Erythroblast (primary cell): ENCODE measurements around the gene KCNV2.

Source experiments
- DNase-seq, 2 experiments: peaks; one replicate each; lab custom pipeline; 2025; lab: John Stamatoyannopoulos, UW
- GATA1 ChIP-seq: IDR thresholded peaks from 2 replicates; pipeline ENCODE4 v1.6.1; 2011; ENCODE audit warnings: low read depth, mild to moderate bottlenecking, control low read depth, low read length, moderate library complexity
- POLR2A ChIP-seq: IDR thresholded peaks from 2 replicates; pipeline ENCODE4 v1.6.1; 2011; ENCODE audit warnings: mild to moderate bottlenecking, low read length

KCNV2 gene

DNA sequence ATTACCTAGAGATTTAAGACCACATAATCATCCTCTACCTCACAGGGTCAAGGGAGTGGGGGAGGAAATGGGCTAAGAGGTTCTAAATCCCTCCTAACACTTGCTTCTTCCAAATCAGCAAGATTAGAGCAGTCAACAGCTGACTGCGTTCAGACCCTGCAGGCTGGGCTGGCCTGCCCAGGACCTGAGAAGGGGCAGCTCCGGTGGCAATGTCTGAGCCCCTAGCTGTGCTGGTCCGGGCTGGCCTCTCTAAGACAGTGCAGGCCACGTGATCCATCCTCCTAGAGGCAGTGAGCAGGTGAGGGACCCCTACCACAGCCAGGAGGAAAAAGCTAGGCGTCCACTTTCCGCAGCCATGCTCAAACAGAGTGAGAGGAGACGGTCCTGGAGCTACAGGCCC is at the start of gene KCNV2:
TSS of gene KCNV2 (plus strand) at position 126 of the 400 bp plus-strand sequence. CDS start at position 356, 230 bp downstream.
- TF ChIP-seq POLR2A, result no peak
- no peak for TF ChIP-seq GATA1
- no peak for DNase-seq

DNA sequence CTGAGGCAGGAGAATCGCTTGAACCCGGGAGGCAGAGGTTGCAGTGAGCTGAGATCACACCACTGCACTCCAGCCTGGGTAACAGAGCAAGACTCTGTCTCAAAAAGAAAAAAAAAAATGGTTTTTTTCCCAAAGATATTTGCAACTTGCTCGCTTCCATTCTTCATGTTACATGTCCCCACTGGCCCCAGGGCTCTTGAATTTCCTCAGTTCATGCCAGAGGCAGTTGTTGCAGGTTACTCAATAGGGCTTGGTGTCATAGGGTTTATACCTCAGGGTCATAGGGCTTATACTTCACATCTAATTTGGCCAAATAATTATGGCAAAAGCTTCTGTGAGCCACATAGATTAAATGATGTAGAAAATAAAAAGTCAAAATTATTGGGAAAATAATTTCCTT is 44.1 kb upstream of the KCNV2 start:
- DNase-seq, result no peak
- TF ChIP-seq GATA1, result no peak
- TF ChIP-seq POLR2A, result no peak

DNA sequence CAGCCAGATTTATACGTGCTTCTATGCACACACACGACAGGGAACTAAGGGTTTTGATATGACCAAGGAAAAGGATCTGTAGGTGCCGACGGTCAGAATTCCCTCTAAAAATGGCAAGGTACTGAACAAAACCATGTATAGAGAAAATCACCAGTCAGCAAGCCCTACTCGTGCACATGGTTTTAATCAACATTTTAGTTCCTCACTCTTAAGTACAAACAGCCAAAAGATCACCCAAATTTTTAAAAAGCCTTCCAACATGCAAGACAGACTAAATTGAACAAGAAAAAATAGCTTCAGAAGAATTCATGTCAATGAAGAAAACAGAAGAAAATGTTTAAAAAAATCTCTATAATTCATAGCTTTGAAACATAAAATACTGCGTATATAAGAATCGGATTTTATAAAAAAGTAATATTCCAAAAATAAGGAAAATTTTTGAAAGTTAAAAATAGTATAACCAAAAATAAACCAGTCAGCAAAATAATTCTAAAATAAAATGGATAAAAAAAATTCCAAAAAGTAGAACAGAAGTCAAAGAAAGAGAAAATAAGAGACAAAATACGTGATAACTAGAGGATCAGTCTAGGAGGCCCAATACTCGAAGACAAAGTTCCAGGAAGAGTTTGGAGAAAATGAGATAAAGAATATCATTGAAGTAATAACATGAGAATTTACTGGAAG is 43.0 kb upstream of the KCNV2 start:
- TF ChIP-seq GATA1, result no peak
- TF ChIP-seq POLR2A, result no peak
- no peak for DNase-seq

DNA sequence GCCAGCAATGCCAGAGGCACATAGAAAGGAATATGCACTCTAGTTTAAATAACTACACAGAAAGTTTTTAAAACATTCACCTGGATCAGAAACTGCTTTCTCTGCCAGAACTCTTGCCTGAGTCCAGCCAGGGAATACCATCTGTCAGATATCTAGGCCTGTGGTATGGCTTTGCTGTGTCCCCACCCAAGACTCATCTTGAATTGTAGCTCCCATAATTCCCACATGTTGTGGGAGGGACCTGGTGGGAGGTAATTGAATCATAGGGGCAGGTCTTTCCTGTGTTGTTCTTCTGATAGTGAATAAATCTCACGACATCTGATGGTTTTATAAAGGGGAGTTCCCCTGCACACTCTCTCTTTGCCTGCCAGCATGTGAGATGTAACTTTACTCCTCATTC is 41.5 kb upstream of the KCNV2 start:
- TF ChIP-seq GATA1 (no peak), POLR2A (no peak)
- no peak for DNase-seq

DNA sequence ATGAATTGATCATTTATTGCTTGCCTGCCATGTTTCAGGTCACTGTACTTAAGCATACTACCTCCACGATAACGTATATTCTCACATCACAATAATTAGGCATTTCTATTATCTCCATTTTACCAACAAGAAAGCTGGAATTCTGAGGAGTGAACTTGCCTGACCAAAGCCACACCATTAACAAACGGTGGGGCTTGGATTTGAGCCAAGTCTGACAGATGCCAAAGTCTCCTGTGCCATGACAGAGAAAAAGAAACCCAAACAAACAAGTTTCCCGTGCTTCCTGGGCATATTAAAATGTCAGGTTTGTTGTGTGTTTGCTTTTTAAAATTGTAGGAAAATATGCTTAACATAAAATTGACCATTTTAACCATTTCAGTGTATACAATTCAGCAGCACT is 40.8 kb upstream of the KCNV2 start:
- no peak for DNase-seq
- TF ChIP-seq GATA1 (no peak), POLR2A (no peak)

DNA sequence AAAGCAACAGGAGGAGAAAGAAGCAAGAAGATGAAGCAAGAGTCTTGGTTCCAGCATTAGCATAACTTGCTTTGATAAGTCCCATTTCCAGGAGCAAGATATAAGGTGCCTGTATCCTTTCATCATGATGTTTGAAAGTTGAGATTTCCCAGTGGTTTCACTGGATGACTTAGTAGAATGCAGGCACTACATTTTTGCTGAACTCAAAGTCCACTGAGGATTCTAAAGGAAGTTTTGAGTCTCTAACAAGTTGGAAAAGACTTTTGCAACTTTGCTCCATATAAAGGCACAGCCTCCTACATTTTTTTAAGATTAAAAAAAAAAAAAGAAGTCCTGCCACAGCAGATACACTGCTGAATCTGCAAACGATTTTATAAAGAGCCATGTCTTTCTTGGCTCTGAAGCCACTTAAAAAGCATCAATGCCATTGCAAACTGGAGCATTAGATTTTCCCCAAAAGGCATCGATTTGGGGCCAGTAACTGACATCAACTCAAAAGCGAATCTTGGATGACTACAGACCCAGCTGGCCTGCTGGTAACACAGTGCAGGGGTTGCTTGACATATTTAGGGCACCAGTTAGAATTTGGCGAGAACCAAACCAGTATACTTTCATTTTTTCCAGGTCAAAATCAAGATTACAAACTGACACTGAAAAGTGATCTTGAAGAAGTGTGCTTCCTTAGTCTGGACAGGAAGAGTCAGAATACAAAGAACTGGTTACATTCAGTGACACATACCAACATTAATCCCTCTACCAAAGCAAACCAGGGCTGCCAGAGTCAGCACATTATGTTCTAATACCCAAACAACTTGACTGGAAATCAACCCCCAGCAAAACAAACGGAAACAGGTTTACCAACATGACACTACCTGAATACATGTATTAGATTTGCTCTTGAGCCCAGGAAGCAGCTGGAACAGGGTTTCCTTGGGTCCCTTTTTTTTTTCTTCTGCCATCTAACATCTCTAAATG is 39.1 kb upstream of the KCNV2 start:
- no peak for DNase-seq
- no peak for TF ChIP-seq POLR2A
- TF ChIP-seq GATA1, result no peak

DNA sequence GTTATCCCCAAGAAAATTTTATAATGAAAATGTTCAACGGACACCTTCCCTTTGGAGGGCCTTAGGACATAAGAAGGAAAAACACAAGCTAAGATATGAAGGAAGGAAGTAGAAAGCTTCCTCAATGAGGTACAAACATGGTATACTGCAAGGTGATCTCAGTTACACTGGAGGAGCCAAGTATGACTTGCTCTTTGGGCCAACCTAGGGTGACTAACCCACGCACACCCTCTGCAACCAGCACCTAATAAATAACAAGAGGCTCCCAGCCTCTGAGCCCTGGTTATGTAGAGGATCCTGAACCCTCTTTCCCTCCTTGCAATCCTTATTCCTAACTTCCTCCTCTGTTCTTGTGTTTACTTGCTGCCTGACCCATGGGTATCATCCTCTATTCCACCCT is 38.3 kb upstream of the KCNV2 start:
- TF ChIP-seq GATA1 (no peak), POLR2A (no peak)

DNA sequence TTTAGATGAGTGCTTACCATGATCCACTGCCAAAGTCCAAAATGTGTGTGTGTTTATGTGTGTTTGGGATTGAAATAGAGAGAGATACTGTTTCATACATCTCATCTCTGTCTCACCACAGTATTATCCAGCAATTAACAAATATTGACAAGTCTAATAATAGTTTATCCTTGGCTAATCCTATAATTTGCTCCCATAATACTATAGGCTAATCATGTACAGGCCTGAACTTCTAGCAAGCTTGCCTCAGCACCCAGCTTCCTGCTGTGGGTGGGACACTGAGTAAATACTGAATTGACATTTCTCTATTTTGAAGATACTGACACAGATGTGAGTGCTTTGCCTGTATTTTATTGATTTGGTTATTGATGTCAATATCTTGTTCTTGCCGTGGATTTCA is 35.3 kb upstream of the KCNV2 start:
- no peak for DNase-seq
- no peak for TF ChIP-seq POLR2A
- no peak for TF ChIP-seq GATA1

More for the DNA sequence above, 38.3 kb upstream of the KCNV2 start:
- DNase-seq, result no peak

DNA sequence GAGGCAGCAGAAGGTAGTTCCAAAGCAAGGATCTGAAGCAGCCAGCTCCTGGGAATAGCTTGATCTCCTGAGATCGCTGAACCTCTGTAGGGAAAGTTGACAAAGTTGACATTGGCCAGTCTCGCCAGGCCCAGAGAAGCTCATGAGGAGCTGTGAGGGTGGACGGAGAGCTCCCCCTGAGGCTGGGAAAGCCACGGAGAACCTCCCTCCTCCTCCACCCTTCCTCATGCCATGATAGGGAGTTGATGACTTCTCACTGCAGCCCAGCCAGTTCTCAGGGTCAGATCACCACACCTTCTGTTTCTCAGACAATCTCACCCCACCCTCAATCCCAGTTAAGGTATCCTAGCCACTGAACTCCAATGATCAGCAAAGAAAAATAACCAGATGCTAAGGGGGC is 30.4 kb upstream of the KCNV2 start:
- DNase-seq, result no peak
- no peak for TF ChIP-seq GATA1
- TF ChIP-seq POLR2A, result no peak

DNA sequence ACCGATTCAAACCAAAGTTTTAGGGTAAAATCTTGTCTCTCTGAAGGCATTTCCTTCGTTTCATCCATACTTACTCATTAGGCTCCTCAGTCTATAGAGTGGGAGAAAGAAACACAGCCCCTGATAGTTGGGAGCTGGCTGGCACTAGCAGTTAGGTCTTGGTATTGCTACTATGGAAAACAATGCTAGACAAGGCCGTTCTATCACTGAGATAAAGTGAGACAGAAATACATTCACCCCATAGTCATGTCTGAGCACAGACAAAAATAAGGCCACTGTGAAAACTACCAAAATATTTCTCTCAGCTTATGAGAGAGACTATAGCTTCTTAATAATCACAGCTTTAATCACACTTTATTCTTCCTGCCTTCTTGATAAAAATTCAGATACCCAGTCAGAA is 28.7 kb upstream of the KCNV2 start:
- no peak for DNase-seq
- TF ChIP-seq GATA1, result no peak
- no peak for TF ChIP-seq POLR2A

DNA sequence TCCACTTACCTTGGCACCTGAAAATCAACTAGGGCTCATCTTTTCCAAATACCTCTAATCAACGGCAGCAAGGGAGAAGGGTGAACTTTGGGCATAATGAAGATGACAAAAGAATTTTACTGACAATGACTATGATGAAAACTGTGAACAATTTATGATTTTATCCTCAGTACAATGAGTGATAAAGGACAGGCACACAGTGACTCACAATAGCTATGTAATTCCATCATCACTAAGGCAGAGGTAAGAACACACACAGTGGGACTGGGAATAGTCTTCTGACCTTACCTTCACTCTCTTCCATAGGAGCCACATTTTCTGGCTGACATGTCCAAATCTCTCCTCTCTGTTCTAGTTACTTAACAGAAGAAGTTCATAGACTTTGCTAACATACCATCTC is 26.1 kb upstream of the KCNV2 start:
- no peak for DNase-seq
- TF ChIP-seq POLR2A (no peak), GATA1 (no peak)

DNA sequence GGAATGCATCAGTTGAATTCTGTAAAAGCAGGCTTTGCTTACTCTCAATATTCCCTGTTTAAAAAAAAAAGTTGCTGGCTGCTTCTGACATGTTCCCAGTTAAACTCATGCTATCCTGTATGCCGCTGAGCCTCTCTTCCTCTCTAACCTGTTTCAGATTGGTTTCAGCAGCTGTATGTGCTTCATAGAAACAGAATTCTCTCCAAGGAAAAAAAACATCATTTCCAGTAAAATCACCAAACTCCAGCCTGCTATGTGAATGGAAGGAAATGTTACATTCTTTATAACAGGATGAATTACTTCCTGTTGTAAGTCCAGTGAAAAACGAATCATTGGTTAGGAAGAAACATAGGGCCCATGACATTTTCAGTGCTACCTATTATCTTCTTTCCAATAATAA is 25.7 kb upstream of the KCNV2 start:
- TF ChIP-seq POLR2A (no peak), GATA1 (no peak)
- no peak for DNase-seq

DNA sequence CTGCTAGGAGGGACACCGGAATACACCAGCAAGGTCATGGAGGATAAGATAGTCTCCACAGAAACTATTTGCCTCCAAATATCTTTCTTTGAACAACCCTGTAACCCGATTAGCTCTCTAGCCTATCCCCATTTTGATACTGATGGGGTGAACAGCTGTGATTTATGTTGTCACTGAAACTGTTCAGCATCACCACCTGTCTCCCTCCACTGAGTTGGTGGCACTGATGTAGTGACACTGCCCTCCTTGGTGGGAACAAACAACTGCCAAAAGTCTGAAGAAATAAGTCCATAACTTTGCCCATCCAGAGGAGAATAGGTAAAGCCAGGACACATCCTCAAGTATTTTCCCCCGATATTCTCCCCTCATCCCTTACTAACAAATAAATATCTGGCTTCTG is 24.3 kb upstream of the KCNV2 start:
- no peak for DNase-seq
- TF ChIP-seq POLR2A (no peak), GATA1 (no peak)

DNA sequence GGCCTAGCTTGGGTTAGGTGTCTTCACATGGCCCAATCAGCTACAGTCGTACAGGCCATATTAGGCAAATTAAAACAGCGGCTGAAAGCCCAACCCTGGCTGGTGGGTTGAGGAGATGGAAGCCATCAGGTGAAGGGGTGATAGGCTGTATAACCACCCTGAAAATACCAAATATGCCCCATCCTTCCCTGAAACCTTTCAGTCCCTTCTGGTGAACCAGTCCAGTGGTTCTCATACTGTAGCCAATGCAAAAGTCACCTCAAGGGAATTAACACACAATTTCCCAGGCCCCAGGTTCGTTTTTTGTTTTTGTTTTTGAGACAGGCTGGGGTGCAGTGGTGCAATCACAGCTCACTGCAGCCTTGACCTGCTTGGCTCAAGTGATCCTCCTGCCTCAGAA is 19.8 kb upstream of the KCNV2 start:
- DNase-seq, result no peak

DNA sequence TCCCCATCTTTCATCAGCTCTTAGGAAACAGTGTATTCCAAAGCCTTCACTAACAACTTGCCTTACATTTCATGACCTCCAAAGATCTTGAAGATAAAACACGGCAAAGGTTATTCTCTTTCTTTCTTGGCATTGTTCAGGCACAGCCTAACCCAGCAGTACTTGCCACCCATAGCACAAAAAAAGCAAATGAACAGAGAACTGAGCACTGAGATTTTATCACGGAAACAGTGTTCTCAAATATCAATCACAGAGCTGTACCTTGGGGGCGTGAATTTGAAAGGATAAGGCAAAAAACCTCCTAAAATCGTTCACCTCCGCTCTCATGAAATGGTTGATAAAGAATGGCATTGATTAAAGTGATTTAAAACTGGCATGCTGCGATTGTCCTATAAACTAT is 16.9 kb upstream of the KCNV2 start:
- DNase-seq, result no peak
- TF ChIP-seq GATA1, result no peak
- no peak for TF ChIP-seq POLR2A

More for the DNA sequence above, 19.8 kb upstream of the KCNV2 start:
- TF ChIP-seq GATA1 (no peak), POLR2A (no peak)
